Stimulated activated CD4-positive, alpha-beta T cell treated with anti-CD3 and anti-CD28 coated beads, Interleukin-4, amount 100 ng/mL, for 48 hours (primary cell): ENCODE data around the gene NEK6.

ENCODE experiments used
- DNase-seq, 2 donors: peaks; one replicate each; pipeline ENCODE4 v3.0.0-alpha.2; 2020; ENCODE audit warnings: low read depth in 2 of 2

Gene NEK6

DNA sequence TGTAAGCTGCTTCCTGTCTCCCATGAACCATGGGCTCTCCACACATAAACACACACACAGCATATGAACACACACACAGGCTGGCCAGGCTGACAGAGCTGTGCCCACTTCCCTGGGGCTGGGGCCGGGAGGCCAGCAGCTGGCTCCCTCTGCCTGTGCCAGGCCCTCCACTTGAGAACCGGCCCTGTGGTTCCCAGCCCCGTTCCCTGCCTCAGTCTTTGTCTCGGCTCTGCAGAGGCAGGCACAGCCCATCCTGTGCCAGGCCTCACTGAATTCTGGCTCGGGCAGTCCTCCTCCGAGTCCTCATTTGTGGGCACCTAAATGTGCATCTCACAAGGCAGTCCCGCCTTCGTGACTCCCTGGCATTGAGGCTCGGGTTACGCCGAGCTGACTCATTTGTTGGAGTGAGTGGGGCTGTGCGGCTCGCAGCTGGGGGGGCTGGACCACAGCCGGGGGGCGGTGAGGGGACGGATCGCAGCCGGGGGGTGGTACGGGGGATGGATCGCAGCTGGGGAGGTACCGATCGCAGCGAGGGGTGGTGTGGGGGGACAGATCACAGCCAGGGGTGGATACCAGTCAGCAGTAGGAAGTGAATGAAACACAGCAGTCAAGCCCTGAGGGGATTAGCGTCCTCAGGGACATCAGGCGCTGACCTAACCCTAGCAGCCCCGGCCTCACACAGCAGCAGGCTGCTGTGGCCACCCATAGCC, 85.2 kb downstream of the NEK6 start:
- no peak for DNase-seq

DNA sequence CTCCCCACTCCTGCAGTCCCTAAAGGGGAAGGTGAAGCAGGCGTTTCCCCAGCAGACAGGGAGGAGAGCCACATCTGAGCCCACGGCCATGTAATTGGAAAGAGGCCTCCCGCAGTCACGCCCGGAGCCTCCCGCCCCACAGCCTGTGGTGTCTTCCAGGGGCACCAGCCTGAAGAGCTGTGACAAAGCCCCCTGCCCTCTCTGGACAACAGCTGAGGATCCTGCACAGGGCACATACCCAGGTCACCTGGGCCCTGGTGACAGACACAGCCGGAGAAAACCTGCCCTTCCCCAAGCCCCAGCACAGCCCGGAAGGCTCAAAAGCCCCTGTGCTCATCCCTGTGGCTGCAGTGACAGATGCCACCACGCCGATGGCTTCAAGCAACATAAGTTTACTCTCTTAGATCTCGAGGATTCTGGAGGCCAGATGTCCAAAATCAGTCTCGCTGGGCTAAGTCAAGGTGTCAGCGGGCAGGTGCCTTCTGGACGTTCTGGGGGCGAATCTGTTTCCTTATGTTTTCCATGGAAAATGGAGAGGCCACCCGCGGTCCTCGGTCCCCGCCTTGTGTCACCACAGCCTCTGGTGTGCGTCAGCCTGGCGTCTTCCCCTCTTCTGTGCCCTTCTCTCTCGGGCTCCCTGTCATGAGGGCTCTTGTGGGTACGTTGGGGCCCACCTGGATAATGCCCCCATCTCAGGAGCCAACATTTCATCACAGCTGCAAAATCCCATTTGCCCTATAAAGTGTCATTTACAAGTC, 86.0 kb downstream of the NEK6 start:
- DNase-seq: no peak

DNA sequence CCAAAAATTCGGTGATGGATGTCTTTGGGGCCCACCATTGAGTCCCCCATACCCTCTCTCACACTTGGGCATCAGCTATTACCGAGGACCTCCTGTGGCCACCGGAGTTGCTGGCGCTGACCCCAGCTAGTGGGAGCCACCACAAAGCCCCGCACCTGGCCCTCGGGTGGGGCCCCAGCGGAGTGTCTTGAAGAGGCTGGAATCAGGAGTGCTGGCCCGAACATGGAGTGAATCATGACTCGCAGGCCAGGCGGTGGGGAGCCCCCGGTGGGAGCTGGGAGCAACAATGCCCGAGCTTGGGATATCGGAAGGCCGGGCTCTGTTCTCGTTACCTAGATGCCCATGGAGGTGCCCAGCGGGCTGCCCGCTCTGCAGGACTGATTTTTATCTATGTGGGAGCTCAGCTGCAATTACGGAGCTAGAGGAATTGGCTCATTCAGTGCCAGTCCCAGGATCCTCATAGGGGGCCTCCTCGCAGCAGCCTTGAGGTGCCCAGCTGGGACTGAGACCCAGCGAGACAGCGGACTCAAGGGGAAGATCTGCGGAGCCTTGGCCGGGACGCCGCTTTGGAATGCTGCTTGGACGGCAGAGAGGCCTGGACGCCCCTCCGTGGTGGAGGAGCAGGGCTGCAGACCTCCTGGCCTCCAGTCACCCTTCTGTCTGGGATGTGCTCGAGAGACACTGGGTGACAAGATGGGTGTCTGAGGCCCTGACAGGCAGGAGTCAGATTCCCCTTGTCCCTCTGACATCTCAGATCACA, 86.7 kb downstream of the NEK6 start:
- DNase-seq: no peak

DNA sequence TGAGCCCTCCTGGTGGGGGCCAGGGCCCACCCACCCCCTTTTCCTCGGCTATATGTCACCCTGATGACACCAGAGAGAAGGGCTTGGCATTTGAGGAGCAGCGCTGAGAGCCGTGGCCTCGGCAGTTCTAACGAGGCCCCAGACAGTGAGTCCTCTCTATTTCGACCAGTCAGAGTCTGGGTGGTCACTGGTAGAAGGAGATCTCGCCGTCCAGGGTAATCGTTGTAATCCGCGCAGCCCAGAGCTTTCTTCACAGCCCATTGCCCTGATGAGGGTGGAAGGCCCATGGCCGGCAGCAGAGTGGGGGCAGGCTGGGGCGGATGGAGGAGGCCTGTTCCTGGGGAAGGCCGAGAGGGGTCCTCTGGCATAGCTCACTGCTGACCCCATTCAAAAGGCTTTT, 87.3 kb downstream of the NEK6 start:
- DNase-seq: no peak

DNA sequence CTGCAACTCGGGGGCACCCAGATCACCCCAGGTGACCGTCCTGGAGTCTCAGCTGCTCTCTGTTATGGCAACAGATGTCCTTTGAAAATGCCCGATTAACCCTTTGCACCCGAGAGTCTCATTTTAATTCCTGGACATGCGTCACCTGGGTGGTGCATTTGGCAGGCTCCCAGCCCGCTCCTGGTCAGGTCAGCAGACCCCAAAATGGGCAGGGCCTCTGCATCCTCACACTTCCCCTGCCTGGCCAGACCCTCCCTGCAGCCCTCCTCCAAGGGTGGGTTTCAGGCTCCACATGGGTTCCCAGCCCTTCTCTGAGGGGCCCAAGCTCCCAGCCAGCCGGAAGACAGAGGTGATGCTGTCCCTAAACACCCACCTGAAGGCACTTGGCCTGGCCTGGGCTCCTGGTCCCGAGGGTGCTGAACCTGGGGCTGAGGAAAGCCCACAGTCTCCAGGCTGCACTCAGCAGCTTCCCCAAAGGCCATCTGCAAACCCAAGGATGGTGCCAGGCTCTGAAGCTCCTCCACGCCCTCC, 88.1 kb downstream of the NEK6 start:
- no peak for DNase-seq

DNA sequence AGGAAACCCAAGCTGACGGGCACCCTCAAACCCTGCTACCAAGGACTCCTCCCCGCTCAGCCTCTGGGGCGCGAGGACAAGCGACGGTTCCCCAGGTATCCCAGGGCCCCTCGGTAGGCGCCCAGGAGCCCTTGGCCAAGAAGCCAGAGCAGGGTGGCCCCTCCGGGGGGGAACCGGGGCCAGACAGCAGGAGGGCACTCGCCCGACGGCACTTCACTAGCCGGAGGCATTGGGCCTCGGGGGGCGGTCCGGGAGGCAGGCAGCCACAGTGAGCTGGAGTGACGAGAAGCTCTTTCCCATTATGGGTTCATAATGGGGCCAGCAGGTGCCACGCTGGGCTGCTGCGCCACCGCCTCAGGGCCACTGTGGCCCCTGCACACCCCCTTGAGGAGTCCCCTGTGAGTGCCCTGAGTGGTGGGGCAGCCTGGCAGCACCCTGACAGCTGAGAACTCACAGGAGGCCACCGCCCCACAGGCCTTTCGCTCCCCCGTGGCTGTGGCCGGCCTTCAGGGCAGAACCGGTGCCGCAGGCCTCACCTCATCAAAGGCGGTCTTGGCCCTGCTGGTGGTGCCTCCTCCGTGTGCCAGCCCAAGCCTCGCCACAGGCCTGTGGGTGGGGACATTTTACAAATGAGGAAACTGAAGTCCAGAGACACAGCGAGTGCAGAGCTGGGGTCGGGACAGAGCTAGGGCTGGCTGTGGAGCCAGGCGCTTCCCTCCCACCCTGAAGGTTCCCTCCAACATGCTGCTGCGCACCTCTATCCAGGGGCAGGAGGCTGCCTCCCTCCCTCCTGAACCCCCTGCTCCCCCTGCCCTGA, 88.8 kb downstream of the NEK6 start:
- no peak for DNase-seq

DNA sequence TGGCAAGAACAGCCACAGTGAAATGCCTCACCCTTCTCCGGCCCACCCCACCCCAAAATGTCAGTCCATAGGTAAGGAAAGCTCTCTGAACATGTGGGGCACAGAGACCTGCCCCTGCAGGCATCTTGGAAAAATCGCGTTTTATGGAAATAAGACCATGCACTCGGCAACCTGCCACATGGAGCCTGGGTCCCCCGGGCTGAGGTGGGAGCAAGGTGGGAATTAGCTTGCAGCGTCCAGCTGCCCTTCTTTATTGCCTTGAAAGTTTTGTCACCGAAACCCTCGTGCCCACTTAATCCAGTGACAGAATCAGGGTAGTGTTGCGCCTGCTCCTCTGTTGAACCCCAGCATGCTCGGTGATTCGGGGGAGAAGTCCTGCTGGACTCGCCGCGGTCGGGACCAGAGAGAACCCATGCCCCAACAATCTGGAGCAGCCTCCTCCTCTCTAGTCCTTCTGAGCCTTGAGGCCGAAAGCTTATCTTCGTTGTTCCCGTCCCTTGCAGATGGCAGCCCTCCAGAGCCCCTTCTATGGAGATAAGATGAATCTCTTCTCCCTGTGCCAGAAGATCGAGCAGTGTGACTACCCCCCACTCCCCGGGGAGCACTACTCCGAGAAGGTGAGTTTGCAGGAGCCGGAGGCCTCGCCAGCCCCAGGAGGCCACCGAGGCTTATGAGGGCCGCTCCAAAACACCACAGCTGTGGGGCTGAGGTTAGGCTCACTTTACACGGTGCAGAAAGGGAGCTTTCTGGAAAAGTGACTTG, 89.6 kb downstream of the NEK6 start:
- no peak for DNase-seq

DNA sequence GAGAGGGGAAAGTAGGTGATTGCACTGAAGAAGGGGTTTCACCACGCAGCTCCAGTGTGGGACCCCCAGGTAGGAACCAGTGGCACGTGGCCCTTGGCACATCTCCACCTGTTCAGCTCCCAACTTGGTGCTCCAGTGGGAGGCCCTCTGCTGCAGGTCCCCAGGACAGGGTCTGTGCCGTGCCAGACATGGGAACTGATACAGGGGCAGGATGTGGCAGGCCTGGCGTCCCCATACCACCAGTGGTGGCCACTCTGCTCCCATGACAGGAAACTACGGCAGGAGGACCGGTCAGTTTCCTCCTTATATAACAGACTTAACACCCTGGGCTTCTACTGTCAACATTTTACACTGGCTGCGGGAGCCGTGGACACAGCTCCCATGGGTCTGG, 90.2 kb downstream of the NEK6 start:
- no peak for DNase-seq

DNA sequence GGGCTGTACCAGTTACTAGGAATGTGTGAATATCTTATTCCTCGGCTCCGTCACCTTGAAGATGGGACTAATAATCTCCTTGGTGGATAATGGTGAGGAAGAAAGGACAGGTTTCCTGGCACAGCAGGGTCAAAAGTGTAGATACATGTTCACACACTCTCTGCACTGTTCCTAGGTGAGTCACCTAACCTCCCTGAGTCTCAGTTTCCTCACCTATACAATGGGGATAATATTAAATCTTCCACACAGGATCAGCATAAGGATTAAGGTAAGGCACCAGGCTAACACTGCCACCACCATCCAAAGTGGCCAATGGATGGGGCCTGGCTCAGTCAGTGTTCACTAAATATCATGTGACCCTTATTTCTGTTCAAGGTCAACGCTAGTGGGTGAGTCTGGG, 90.6 kb downstream of the NEK6 start:
- DNase-seq: no peak

DNA sequence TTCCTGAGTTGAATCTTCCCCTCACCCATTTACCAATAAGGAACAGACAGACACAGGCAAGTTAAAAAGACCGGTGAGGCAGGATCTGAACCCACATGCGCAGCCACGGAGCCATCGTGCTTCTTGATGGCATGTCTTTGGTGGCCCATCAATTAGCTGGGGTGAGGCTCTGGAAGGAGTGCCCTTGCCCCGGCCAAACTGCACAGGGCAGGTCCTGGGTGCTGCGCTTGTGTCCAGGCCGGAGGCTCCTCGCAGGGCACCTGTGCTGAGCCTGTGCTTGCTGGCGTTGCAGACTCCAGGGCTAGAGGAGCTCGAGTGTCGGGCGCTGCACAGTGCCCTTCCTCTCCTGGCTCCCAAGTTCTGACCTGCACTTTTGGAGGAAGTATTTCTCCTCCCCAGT, 91.1 kb downstream of the NEK6 start:
- DNase-seq: no peak

DNA sequence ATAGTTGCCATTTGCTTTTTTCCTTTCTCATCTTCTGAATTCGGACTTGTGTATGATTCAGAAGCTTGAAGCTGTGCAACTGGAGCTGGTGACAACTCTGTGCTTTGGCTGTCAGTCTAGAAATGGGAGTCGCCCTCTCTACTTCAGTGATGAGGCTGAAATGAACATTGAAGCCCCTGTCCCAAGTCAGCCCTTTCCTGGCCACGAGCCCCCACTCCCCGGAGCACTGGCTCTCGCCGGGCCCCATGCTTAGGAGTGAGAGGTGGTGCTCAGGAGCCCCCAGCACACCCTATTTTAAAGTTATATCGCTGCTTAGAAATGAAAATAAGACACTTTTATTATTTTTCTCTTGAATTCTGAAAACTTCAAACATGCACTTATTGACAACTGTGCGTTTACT, 91.5 kb downstream of the NEK6 start:
- DNase-seq: no peak

DNA sequence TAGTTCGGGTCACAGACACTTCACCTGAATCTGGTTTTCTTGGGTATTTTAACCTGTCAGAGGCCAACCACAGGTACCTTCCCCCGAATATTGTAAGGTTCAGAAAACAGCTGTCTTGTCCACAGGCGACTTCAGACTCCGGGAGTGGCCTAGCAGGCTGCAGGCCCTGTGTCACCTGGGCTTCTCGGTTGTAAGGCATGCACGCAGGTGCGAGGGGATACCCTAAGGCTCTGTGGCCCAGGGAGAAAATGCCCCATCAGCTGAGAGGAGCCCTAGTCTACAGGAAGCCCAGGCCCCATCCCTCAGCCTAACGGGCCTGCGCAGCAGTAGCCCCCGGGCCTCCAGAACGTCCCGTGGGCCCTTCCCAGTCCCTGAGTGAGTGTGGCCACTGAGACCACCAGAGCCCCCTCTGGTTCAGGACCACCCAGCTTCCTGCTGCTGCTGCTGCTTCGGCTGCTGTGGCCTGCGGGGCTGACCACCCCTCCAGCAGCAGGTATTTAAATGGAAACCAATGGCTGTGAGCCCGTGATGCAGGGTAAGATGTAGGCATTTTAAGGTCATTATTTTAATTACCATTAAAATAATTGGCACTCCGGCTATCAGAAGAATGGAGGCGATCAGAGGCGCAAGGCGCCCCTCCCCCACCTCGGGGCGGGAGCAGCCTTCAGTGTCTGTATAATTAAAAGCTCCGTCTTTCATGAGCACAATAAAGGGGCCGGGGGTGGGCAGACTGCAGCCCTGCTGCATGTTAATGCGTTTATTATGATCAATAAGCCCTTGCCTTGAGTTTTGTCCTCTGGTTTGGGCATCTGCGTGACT, 92.1 kb downstream of the NEK6 start:
- DNase-seq: no peak

DNA sequence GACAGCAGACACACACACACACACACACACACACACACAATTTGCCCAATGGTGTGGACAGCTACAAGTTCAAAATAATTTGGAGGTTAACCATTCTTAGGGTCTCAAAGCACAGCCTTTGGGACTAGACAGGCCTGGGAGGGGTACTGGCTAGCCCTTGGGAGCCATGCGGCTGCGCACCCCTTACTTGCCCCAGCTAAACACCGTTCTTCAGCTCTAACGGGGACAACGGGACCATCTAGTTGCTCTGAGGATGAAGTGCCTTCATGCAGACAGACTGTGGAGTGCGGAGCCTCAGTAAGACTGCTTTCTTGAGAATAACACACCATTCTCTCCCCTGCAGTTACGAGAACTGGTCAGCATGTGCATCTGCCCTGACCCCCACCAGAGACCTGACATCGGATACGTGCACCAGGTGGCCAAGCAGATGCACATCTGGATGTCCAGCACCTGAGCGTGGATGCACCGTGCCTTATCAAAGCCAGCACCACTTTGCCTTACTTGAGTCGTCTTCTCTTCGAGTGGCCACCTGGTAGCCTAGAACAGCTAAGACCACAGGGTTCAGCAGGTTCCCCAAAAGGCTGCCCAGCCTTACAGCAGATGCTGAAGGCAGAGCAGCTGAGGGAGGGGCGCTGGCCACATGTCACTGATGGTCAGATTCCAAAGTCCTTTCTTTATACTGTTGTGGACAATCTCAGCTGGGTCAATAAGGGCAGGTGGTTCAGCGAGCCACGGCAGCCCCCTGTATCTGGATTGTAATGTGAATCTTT, 92.9 kb downstream of the NEK6 start:
- no peak for DNase-seq

DNA sequence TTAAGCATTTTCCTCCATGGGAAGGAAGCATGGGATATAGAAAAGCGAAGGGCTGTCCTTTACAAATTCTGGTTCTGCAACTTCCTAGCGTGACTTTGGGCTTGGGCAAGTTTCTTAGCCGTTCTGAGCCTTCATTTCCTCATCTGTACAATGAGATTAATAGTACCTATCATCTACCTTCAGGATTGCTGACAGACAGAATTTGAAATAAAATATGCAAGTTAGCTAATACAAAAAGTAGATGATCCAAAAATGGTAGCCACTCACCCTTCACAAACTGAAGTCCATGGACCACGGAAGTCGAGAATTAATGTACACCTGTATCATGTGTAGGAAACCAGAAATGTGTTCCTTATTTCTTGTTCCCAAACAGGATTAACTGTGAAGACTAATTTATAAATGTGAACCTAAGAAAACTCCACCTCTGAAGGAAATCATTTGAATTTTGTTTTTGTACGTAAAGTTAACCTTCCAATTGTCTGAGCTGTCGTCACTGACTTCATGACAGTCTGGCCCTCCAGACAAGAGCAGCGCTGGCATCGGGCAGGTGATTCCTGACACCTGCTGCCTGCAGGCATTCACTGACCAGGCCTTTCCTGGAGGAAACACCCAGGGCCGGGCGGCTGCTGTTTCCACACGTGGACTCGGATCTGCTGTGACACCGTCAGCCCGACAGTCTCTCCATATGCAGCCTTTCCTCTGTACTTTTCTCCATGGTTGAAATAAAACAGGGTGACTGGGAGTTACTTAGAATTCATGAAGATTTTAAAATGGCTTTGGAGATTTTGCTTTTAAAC, 94.1 kb downstream of the NEK6 start:
- DNase-seq: no peak

DNA sequence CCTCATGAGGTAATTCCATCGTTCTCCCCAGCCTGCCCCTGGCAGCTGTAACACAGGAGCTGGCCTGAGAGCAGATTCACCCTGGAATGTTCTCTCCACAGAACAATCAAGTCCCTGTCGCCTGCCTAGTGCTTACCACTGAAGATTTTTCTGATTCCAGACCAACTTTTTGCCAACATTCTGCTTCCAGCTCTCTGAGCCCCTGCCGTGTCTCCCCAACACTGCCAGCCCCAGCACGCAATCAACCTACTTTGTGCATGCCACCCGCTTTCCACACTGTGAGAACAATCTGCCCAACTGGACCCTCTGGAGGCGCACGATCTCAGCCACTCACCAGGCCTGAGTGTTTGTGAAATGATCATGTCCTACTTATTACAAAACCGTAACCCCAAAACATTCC, 94.9 kb downstream of the NEK6 start:
- DNase-seq: no peak

DNA sequence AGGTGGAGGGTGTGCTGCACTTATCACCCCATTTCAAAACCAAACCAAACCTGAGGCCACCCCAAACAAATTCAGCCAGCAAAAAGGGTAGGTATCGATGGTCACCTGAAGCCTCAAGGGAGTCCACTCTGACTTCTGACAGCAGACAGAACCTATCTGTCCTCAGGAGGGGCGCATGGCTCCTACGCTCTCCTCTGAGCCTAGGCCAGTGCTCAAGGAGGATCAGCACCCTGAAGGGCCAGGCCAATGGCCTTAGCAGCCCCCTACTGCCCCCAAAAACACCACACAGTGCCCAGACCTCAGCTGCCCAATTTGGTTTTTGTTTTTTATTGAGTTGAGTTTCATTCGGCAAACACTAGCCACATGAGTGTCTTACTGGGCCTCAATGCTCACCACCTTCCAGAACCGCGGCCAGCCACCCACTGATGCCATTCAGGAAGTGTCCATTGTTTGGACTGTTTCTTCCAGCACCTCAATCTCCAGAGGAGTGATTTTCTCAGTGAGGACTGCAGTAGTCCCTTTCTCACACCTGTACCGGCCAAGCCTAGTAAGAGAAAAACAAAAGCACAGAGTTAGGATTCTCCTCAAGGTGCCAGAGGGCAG, 95.5 kb downstream of the NEK6 start:
- no peak for DNase-seq

DNA sequence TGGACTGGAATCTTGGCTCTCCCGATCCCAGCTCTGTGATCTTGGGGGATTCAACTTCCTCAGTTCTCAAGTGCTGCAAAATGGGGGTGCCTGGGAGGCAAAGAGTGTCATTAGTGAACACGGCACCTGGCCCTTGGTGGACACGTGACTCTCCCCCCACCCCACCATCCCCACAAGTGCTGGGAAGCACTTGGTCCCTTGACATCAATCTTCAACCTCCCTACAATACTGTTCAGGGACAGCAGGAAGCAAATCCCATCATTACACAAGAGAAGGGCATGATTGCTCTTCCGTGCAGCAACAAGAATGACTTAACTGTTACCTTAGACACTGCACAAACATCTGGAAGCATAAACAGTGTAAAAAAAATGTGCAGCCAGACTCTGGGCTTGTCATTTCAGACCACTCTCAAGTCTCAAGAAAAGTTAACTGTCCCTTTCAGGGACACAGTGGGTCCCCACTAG, 96.1 kb downstream of the NEK6 start:
- no peak for DNase-seq
